Fibroblast of lung (primary cell): ENCODE results near the gene FAM13C.

Experiments
- CTCF ChIP-seq, 2 donors: IDR thresholded peaks in 1 of 2; conservative IDR thresholded peaks in 1 of 2; 1 replicate in 1 of 2; 2 replicates in 1 of 2; pipeline ENCODE4 v1.5.1; 2011 to 2012; ENCODE audit warnings: low read length in 2 of 2, control low read depth in 1 of 2, inconsistent platforms in 1 of 2, low read depth in 1 of 2, mild to moderate bottlenecking in 1 of 2
- EZH2 ChIP-seq: IDR thresholded peaks from 2 replicates; pipeline ENCODE4 v1.5.1; 2012; ENCODE audit warnings: low read length, control low read depth, mild to moderate bottlenecking; ENCODE audit errors: missing control alignments

- TF ChIP-seq CTCF (conservative IDR thresholded peaks at IDR 0.05 in 1 of 2, IDR thresholded peaks at IDR 0.05 in 1 of 2; ENCODE audit: low read depth in 1 of 2, low read length in 2 of 2) (no peak), EZH2 (no peak)
These were observed 31.0 kb upstream of the FAM13C start for GRCh38 chr10:59393349-59393748.
